IMR-90 (cell line): Measurements from ENCODE around the gene AP2A1. TPM values are rescaled to one million over a fixed set of nuclear protein-coding genes. Genes with fewer than 3 reads are reported as not detected.

Source experiments
- ATAC-seq: fragments of 200-7000 bp; cut with Tn5 transposase; 2 replicates; pipeline ENCODE4 v1.9.1; 2020; ENCODE audit warnings: low read depth, mild to moderate bottlenecking, moderate library complexity
- BruUV-seq: library from RNA; stranded (reverse); fragments of 400-500 nt; replicated peaks from 2 replicates; lab custom pipeline; 2021; lab: Mats Ljungman, UMichigan
- CTCF ChIA-PET: fragments of 300-600 bp; formaldehyde crosslinking; extraction: SDS; loops from one replicate; lab custom pipeline; 2021; ENCODE audit warnings: antibody characterized with exemption; lab: Yijun Ruan, JAX
- POLR2A ChIA-PET: fragments of 300-600 bp; sonication (Branson Sonifier 250); formaldehyde crosslinking; loops from one replicate; lab custom pipeline; 2022; ENCODE audit warnings: antibody characterized with exemption; ENCODE audit not compliant: unreplicated experiment; lab: Charles Lee
- DNase-seq: peaks from one replicate; pipeline ENCODE4 v3.0.0; 2013
- H2AFZ ChIP-seq: replicated peaks from 2 replicates; pipeline ENCODE3; 2013; ENCODE audit warnings: low read length, mild to moderate bottlenecking; ENCODE audit not compliant: poor library complexity
- H2AK5ac ChIP-seq: 2 replicates; pipeline ENCODE4 v1.6.1; 2013; ENCODE audit warnings: low read depth, low read length, inconsistent platforms
- H2AK9ac ChIP-seq: replicated peaks from 2 replicates; pipeline ENCODE3; 2013; ENCODE audit warnings: mild to moderate bottlenecking, low read depth, low read length, moderate library complexity; ENCODE audit not compliant: poor library complexity
- H2BK120ac ChIP-seq: 2 replicates; pipeline ENCODE4 v1.6.1; 2013; ENCODE audit warnings: low read depth, low read length, inconsistent platforms
- H2BK15ac ChIP-seq: 3 replicates; pipeline ENCODE4 v1.6.1; 2013; ENCODE audit warnings: low read depth, low read length, inconsistent platforms
- H2BK20ac ChIP-seq: 2 replicates; pipeline ENCODE4 v1.6.1; 2013; ENCODE audit warnings: low read depth, mild to moderate bottlenecking, inconsistent platforms, low read length, moderate library complexity
- H2BK5ac ChIP-seq: 2 replicates; pipeline ENCODE4 v1.6.1; 2013; ENCODE audit warnings: mild to moderate bottlenecking, low read depth, low read length, inconsistent platforms; ENCODE audit not compliant: poor library complexity, severe bottlenecking
- H3K14ac ChIP-seq: replicated peaks from 2 replicates; pipeline ENCODE4 v1.6.1; 2013; ENCODE audit warnings: low read depth, low read length, inconsistent platforms
- H3K18ac ChIP-seq: 2 replicates; pipeline ENCODE4 v1.6.1; 2013; ENCODE audit warnings: low read depth, low read length, control low read depth
- H3K23ac ChIP-seq: 2 replicates; pipeline ENCODE4 v1.6.1; 2013; ENCODE audit warnings: low read depth, low read length, inconsistent platforms
- H3K27ac ChIP-seq: 2 replicates; pipeline ENCODE4 v1.5.1; 2013; ENCODE audit warnings: mild to moderate bottlenecking, control low read depth, low read length; ENCODE audit not compliant: insufficient read depth
- H3K27me3 ChIP-seq: 2 replicates; pipeline ENCODE4 v1.6.1; 2013; ENCODE audit warnings: low read length; ENCODE audit not compliant: control insufficient read depth, insufficient read depth
- H3K36me3 ChIP-seq: 2 replicates; pipeline ENCODE4 v1.6.1; 2013; ENCODE audit warnings: low read length, mixed read lengths; ENCODE audit not compliant: control insufficient read depth, insufficient read depth
- H3K4ac ChIP-seq: 2 replicates; pipeline ENCODE4 v1.6.1; 2013; ENCODE audit warnings: low read depth, low read length, inconsistent platforms
- H3K4me1 ChIP-seq: 2 replicates; pipeline ENCODE4 v1.6.1; 2013; ENCODE audit warnings: low read length, mixed read lengths; ENCODE audit not compliant: control insufficient read depth, insufficient read depth
- H3K4me2 ChIP-seq: 2 replicates; pipeline ENCODE4 v1.6.1; 2013; ENCODE audit warnings: low read depth, mild to moderate bottlenecking, control low read depth, low read length, moderate library complexity
- H3K4me3 ChIP-seq: 2 replicates; pipeline ENCODE4 v1.5.1; 2013; ENCODE audit warnings: low read depth, mild to moderate bottlenecking, control low read depth, low read length, moderate library complexity; ENCODE audit not compliant: insufficient read depth
- H3K56ac ChIP-seq: 2 replicates; pipeline ENCODE4 v1.6.1; 2013; ENCODE audit warnings: low read length, inconsistent platforms; ENCODE audit not compliant: insufficient read depth; ENCODE audit errors: extremely low read depth
- H3K79me1 ChIP-seq, 2 experiments: 2 replicates each; pipeline ENCODE4 v1.6.1; 2013; ENCODE audit warnings: low read length in 2 of 2, inconsistent platforms in 1 of 2, low read depth in 1 of 2
- H3K9ac ChIP-seq: 2 replicates; pipeline ENCODE4 v1.6.1; 2013; ENCODE audit warnings: low read depth, low read length, control low read depth
- H3K9me1 ChIP-seq: 2 replicates; pipeline ENCODE4 v1.6.1; 2013; ENCODE audit warnings: low read length, inconsistent platforms; ENCODE audit not compliant: insufficient read depth
- H3K9me3 ChIP-seq: 2 replicates; pipeline ENCODE4 v1.6.1; 2013; ENCODE audit warnings: low read length; ENCODE audit not compliant: control insufficient read depth, insufficient read depth
- H4K20me1 ChIP-seq: 2 replicates; pipeline ENCODE4 v1.6.1; 2013; ENCODE audit warnings: low read length, inconsistent platforms; ENCODE audit not compliant: insufficient read depth
- H4K5ac ChIP-seq: 2 replicates; pipeline ENCODE4 v1.6.1; 2013; ENCODE audit warnings: mild to moderate bottlenecking, low read depth, low read length, control low read depth
- H4K8ac ChIP-seq, 2 experiments: 2 replicates each; pipeline ENCODE4 v1.6.1; 2013; ENCODE audit warnings: low read depth in 2 of 2, low read length in 2 of 2, control low read depth in 1 of 2, inconsistent platforms in 1 of 2
- H4K91ac ChIP-seq: 2 replicates; pipeline ENCODE4 v1.6.1; 2013; ENCODE audit warnings: low read depth, low read length, inconsistent platforms; ENCODE audit not compliant: insufficient read depth
- BHLHE40 ChIP-seq: fragments of 150-350 bp; IDR thresholded peaks from 2 replicates; pipeline ENCODE4 v1.6.1; 2016; ENCODE audit warnings: mild to moderate bottlenecking, low read depth, low read length
- CEBPB ChIP-seq: IDR thresholded peaks from 2 replicates; pipeline ENCODE4 v1.6.1; 2012; ENCODE audit warnings: low read depth, low read length, improper control_type of control experiment
- CHD1 ChIP-seq: IDR thresholded peaks from 2 replicates; pipeline ENCODE4 v1.6.1; 2012; ENCODE audit warnings: low read depth, low read length, improper control_type of control experiment
- FOS ChIP-seq: fragments of 150-350 bp; IDR thresholded peaks from 2 replicates; pipeline ENCODE4 v1.6.1; 2016; ENCODE audit warnings: low read depth, low read length
- MAFK ChIP-seq: IDR thresholded peaks from 2 replicates; pipeline ENCODE4 v1.6.1; 2012; ENCODE audit warnings: low read depth, low read length, improper control_type of control experiment
- MAZ ChIP-seq: IDR thresholded peaks from 2 replicates; pipeline ENCODE4 v1.6.1; 2012; ENCODE audit warnings: low read depth, mild to moderate bottlenecking, low read length, improper control_type of control experiment, moderate library complexity, borderline replicate concordance
- MXI1 ChIP-seq: IDR thresholded peaks from 2 replicates; pipeline ENCODE4 v1.6.1; 2012; ENCODE audit warnings: low read depth, mild to moderate bottlenecking, low read length, moderate library complexity, borderline replicate concordance
- NFE2L2 ChIP-seq: fragments of 150-350 bp; IDR thresholded peaks from 2 replicates; pipeline ENCODE4 v1.6.1; 2016; ENCODE audit warnings: low read depth, mild to moderate bottlenecking, low read length
- POLR2A ChIP-seq: IDR thresholded peaks from 2 replicates; pipeline ENCODE4 v1.6.1; 2012; ENCODE audit warnings: mild to moderate bottlenecking, low read depth, low read length
- RAD21 ChIP-seq: IDR thresholded peaks from 2 replicates; pipeline ENCODE4 v1.6.1; 2012; ENCODE audit warnings: low read length, improper control_type of control experiment
- RCOR1 ChIP-seq: IDR thresholded peaks from 2 replicates; pipeline ENCODE4 v1.6.1; 2012; ENCODE audit warnings: mild to moderate bottlenecking, low read length, improper control_type of control experiment; ENCODE audit not compliant: insufficient replicate concordance
- RFX5 ChIP-seq: IDR thresholded peaks from 2 replicates; pipeline ENCODE4 v1.8.0; 2012; ENCODE audit warnings: low read depth, mild to moderate bottlenecking, low read length, moderate library complexity
- SMC3 ChIP-seq: fragments of 150-350 bp; IDR thresholded peaks from 2 replicates; pipeline ENCODE4 v1.6.1; 2016; ENCODE audit warnings: low read depth, mild to moderate bottlenecking, antibody characterized with exemption, low read length, moderate library complexity
- USF2 ChIP-seq: fragments of 150-350 bp; IDR thresholded peaks from 2 replicates; pipeline ENCODE4 v1.6.1; 2017; ENCODE audit warnings: mild to moderate bottlenecking, antibody characterized with exemption, low read length, low read depth
- WGBS, 2 experiments: methylation state at CpG; one replicate each; pipeline versions ENCODE4 v1.1.5 to v1.1.7; 2013; ENCODE audit warnings: missing lambda C conversion rate in 2 of 2; ENCODE audit not compliant: insufficient read length in 1 of 2; ENCODE audit errors: extremely low coverage in 2 of 2; 5-methylcytosine and 5-hydroxymethylcytosine counted together
- dilution Hi-C: fragments of 300-500 bp; cut with HindIII; formaldehyde crosslinking; loops from one replicate; pipeline ENCODE4 v1.14.3; 2018; ENCODE audit warnings: low sequenced_read_pairs; ENCODE audit not compliant: unreplicated experiment
- in situ Hi-C: fragments of 300-500 bp; cut with MboI; formaldehyde crosslinking; loops from 3 replicates; pipeline ENCODE4 v1.14.3; 2019; ENCODE audit warnings: low sequenced_read_pairs, inconsistent platforms, mixed read lengths
- intact Hi-C: fragments of 100-400 bp; cut with micrococcal nuclease; formaldehyde crosslinking; loops from 2 replicates; pipeline ENCODE4 v1.10.0; 2022
- polyA plus RNA-seq, 3 experiments: library from polyadenylated mRNA; depleted of rRNA; stranded (reverse); fragments of >200 nt; gene quantifications; 2 replicates each; pipeline ENCODE4 v1.2.3, GENCODE V29; 2012; ENCODE audit warnings: low replicate concordance in 1 of 3
- total RNA-seq: library from RNA; depleted of rRNA; stranded (reverse); fragments of >200 nt; gene quantifications from 2 replicates; pipeline ENCODE4 v1.2.3, GENCODE V29; 2012
- TF ChIP-seq, protein P1 (sequence below): fragments of 150-350 bp; IDR thresholded peaks from 2 replicates; pipeline ENCODE4 v1.6.1; 2016; ENCODE audit warnings: low read depth, mild to moderate bottlenecking, low read length, moderate library complexity, borderline replicate concordance
- TF ChIP-seq, protein P2 (sequence below): conservative IDR thresholded peaks from 2 replicates; pipeline ENCODE4 v1.5.1; 2012; ENCODE audit warnings: mild to moderate bottlenecking, low read depth, low read length, improper control_type of control experiment

The AP2A1 gene
- total and polyA plus RNA-seq, 2 of the 4 experiments (the other 2 are of a cell fraction) = 40.7 to 122 TPM

GRCh38 chr19:49827034-49827433, 60.2 kb downstream of the AP2A1 start:
- Histone ChIP-seq H3K56ac (no peak overlapping the region), H3K27me3 (no peaks in the 10 kb centered on the region), H3K9ac (no peak overlapping the region), H2BK15ac (no peak overlapping the region), H3K23ac (no peak overlapping the region), H2AFZ (no peak overlapping the region), H2BK5ac (no peak overlapping the region), H3K27ac (no peak overlapping the region), H2AK9ac (no peak overlapping the region), H3K36me3 (peaks cover 48% of the 10 kb centered on the region), H4K8ac (no peak overlapping the region), H3K4ac (no peak overlapping the region), H3K9me1 (0 out of 2 replicates have a peak, but pooled peaks cover 3% of the 10 kb centered on the region), H3K9me3 (no peaks in the 10 kb centered on the region), H3K14ac (no peak overlapping the region), H2BK20ac (no peak overlapping the region), H3K18ac (no peak overlapping the region), H3K4me2 (no peak overlapping the region), H3K79me1 (peaks cover 11 to 57% of the 10 kb centered on the region in 2 experiments), H2AK5ac (no peak overlapping the region), H2BK120ac (no peak overlapping the region), H4K5ac (no peak overlapping the region), H4K91ac (no peak overlapping the region), H3K4me1 (no peaks in the 10 kb centered on the region), H3K4me3 (no peak overlapping the region), H4K20me1 (peaks cover 30% of the 10 kb centered on the region)
- dilution Hi-C loops = no loop called here
- ChIA-PET POLR2A (no interaction called here), CTCF (no interaction called here)
- DNase-seq = no peak
- intact Hi-C loops = no loop called here
- TF ChIP-seq RAD21 (no peak), CEBPB (no peak), MAZ (no peak), FOS (no peak), RCOR1 (no peak), MAFK (no peak), CHD1 (no peak), POLR2A (no peak), USF2 (no peak), NFE2L2 (no peak), SMC3 (no peak), BHLHE40 (no peak), MXI1 (no peak), RFX5 (no peak)
- TF ChIP-seq, protein P1, sequence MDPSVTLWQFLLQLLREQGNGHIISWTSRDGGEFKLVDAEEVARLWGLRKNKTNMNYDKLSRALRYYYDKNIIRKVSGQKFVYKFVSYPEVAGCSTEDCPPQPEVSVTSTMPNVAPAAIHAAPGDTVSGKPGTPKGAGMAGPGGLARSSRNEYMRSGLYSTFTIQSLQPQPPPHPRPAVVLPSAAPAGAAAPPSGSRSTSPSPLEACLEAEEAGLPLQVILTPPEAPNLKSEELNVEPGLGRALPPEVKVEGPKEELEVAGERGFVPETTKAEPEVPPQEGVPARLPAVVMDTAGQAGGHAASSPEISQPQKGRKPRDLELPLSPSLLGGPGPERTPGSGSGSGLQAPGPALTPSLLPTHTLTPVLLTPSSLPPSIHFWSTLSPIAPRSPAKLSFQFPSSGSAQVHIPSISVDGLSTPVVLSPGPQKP = no peak
- TF ChIP-seq, protein P2, sequence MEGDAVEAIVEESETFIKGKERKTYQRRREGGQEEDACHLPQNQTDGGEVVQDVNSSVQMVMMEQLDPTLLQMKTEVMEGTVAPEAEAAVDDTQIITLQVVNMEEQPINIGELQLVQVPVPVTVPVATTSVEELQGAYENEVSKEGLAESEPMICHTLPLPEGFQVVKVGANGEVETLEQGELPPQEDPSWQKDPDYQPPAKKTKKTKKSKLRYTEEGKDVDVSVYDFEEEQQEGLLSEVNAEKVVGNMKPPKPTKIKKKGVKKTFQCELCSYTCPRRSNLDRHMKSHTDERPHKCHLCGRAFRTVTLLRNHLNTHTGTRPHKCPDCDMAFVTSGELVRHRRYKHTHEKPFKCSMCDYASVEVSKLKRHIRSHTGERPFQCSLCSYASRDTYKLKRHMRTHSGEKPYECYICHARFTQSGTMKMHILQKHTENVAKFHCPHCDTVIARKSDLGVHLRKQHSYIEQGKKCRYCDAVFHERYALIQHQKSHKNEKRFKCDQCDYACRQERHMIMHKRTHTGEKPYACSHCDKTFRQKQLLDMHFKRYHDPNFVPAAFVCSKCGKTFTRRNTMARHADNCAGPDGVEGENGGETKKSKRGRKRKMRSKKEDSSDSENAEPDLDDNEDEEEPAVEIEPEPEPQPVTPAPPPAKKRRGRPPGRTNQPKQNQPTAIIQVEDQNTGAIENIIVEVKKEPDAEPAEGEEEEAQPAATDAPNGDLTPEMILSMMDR = no peak
- ATAC-seq = no peak
- in situ Hi-C loops = no loop called here
- WGBS, 2 experiments = 94% methylated on average over 7 of the region's 14 CpGs; no CpG with 5 or more reads in 1 of the 2 experiments
- BruUV-seq = no TSS peak
